Esophagus squamous epithelium (tissue), 4 donors: ENCODE measurements around the gene HOXA13.

ENCODE experiments used
- POLR2A ChIP-seq, 4 donors: fragments of 450-650 bp; IDR thresholded peaks; one replicate each; pipeline ENCODE4 v1.6.1; 2017; ENCODE audit warnings: antibody characterized with exemption in 4 of 4, mild to moderate bottlenecking in 4 of 4, moderate library complexity in 3 of 4
- TF ChIP-seq, protein P1 (sequence below), 6 experiments: fragments of 450-650 bp in 4 of 6; fragments of 200-600 bp in 2 of 6; sonication (generic) in 2 of 6; IDR thresholded peaks; one replicate each; pipeline ENCODE4 v1.5.1; 2016 to 2019; ENCODE audit warnings: antibody characterized with exemption in 6 of 6, mild to moderate bottlenecking in 4 of 6, moderate library complexity in 4 of 6

DNA sequence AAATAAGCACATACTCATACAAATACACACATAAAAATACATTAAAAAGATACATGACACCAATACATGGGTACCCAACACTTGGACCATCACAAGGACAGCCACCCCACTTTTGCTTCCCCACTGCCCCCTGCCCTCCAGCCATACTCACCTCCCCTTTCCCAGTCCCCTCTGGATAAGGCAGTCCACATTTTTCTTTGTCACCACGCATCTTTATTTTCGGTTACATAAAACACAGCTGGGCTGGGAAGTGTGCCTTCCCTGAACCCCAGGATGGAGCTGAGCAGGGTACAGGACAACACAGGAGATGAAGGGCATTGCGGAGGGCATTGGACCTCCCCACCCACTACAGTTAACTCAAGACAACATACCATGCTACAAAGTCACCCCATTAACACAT is 46.4 kb downstream of the HOXA13 start:
- TF ChIP-seq, protein P1, sequence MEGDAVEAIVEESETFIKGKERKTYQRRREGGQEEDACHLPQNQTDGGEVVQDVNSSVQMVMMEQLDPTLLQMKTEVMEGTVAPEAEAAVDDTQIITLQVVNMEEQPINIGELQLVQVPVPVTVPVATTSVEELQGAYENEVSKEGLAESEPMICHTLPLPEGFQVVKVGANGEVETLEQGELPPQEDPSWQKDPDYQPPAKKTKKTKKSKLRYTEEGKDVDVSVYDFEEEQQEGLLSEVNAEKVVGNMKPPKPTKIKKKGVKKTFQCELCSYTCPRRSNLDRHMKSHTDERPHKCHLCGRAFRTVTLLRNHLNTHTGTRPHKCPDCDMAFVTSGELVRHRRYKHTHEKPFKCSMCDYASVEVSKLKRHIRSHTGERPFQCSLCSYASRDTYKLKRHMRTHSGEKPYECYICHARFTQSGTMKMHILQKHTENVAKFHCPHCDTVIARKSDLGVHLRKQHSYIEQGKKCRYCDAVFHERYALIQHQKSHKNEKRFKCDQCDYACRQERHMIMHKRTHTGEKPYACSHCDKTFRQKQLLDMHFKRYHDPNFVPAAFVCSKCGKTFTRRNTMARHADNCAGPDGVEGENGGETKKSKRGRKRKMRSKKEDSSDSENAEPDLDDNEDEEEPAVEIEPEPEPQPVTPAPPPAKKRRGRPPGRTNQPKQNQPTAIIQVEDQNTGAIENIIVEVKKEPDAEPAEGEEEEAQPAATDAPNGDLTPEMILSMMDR (IDR thresholded peaks at IDR 0.05) = no peak
- no peak for TF ChIP-seq POLR2A (IDR thresholded peaks at IDR 0.05)
